Pancreas (tissue), 10 donors: Measurements from ENCODE around the gene ANKS1B. TPM values are rescaled to one million over a fixed set of nuclear protein-coding genes. Genes with fewer than 3 reads are reported as not detected.

Experiments used
- ATAC-seq, 4 donors: fragments of 200-7000 bp; cut with Tn5 transposase; one replicate each; pipeline versions ENCODE4 v1.8.0 to v1.9.1; 2020; ENCODE audit warnings: mild to moderate bottlenecking in 4 of 4, moderate library complexity in 4 of 4
- DNase-seq, 6 donors: peaks; one replicate each; pipeline ENCODE4 v3.0.0-alpha.2; 2020
- FAIRE-seq: peaks from 2 replicates; lab custom pipeline; 2012; peaks lifted over from hg19 to GRCh38; lab: Jason Lieb, UNC
- H3K27ac ChIP-seq, 4 donors: fragments of 200-600 bp; sonication (generic); 1 replicate in 3 of 4; 2 replicates in 1 of 4; pipeline versions ENCODE4 v1.5.0 to v1.8.0; 2020
- H3K27me3 ChIP-seq, 4 donors: fragments of 200-600 bp; one replicate each; pipeline ENCODE4 v1.8.0; 2021
- H3K36me3 ChIP-seq, 3 donors: fragments of 200-600 bp; sonication (generic) in 1 of 3; one replicate each; pipeline versions ENCODE4 v1.5.0 to v1.8.0; 2020 to 2021
- H3K4me1 ChIP-seq, 3 donors: fragments of 200-600 bp; one replicate each; pipeline ENCODE4 v1.8.0; 2021
- H3K4me3 ChIP-seq, 4 donors: fragments of 200-600 bp; sonication (generic) in 2 of 4; one replicate each; pipeline versions ENCODE4 v1.5.0 to v1.8.0; 2020 to 2021
- H3K9me3 ChIP-seq, 4 donors: fragments of 200-600 bp; one replicate each; pipeline ENCODE4 v1.8.0; 2021
- WGBS, 2 donors: extraction: QIAGEN DNeasy Blood & Tissue Kit; methylation state at CpG; one replicate each; pipeline ENCODE4 v1.1.7; 2013; 5-methylcytosine and 5-hydroxymethylcytosine counted together
- intact Hi-C, 3 donors: fragments of 100-400 bp; cut with DNase I; formaldehyde crosslinking; loops; one replicate each; pipeline versions ENCODE4 v1.11.1 to v1.14.2; 2022
- polyA plus RNA-seq, 2 donors: library from polyadenylated mRNA; stranded (reverse); fragments of 200-250 nt; gene quantifications; one replicate each; pipeline ENCODE4 v1.2.3, GENCODE V29; 2013
- total RNA-seq, 6 donors: library from RNA; stranded (reverse); fragmentation: NEBNext Ultra II Directional in 4 of 6; extraction: Animal tissue kit (Norgen Biotek cat#: 25700) in 4 of 6; gene quantifications; one replicate each; pipeline versions ENCODE4 v1.2.1 to v1.2.4, GENCODE V29; 2021 to 2023
- TF ChIP-seq, protein P1 (sequence below), 4 donors: fragments of 200-600 bp; sonication (generic) in 3 of 4; IDR thresholded peaks; one replicate each; pipeline versions ENCODE4 v1.5.0 to v1.8.0; 2021; ENCODE audit warnings: antibody characterized with exemption in 4 of 4
- donor health status: healthy with polysubstance abuse.
- donor health status: DM: no; HTN: no; CAD: no; lungs with moderate emphysema.
- donor health status: DM: no; HTN: no; CAD: no.
- donor health status: control.
- donor health status: control.
- donor health status: Bipolar disorder and iron deficiency.
- donor health status: DM: yes; HTN: yes; CAD: no.
- donor health status: DM: no; HTN: no; CAD: no.
- donor health status: DM: no; HTN: no; CAD: no.
- donor health status: DM: yes; HTN: yes; CAD: no.

The ANKS1B gene
- total and polyA plus RNA-seq, 8 donors, result 0.49 to 3.2 (median 1.9) TPM

DNA sequence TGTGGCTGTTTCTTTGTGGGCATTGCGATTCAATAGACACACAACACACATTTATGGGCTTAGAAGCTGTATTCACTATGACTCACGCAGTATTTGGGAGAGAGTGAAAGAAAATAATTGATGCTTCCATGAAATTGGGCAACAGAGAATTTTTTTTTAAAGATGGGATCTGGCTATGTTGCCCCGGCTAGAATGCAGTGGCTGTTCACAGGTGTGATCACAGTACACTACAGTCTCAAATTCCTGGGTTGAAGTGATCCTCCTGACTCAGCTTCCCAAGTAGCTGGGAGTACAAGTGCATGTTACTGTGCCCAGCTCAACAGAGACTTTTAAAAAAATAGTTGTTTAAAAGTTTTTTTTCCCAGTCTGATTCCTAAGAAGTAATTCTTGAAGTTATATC, 1193.3 kb downstream of the ANKS1B start:
- H3K4me1 ChIP-seq, result no peaks in the 10 kb centered on the region
- H3K27ac ChIP-seq, result no peak overlapping the region
- no peaks in the 10 kb centered on the region for H3K36me3 ChIP-seq
- no peaks in the 10 kb centered on the region for H3K27me3 ChIP-seq
- H3K9me3 ChIP-seq, result no peaks in the 10 kb centered on the region
- no peak for DNase-seq
- 93 to 99% methylated on average over 3 of the region's 3 CpGs for WGBS, 2 donors
- TF ChIP-seq, protein P1, sequence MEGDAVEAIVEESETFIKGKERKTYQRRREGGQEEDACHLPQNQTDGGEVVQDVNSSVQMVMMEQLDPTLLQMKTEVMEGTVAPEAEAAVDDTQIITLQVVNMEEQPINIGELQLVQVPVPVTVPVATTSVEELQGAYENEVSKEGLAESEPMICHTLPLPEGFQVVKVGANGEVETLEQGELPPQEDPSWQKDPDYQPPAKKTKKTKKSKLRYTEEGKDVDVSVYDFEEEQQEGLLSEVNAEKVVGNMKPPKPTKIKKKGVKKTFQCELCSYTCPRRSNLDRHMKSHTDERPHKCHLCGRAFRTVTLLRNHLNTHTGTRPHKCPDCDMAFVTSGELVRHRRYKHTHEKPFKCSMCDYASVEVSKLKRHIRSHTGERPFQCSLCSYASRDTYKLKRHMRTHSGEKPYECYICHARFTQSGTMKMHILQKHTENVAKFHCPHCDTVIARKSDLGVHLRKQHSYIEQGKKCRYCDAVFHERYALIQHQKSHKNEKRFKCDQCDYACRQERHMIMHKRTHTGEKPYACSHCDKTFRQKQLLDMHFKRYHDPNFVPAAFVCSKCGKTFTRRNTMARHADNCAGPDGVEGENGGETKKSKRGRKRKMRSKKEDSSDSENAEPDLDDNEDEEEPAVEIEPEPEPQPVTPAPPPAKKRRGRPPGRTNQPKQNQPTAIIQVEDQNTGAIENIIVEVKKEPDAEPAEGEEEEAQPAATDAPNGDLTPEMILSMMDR (IDR thresholded peaks at IDR 0.05), result no peak
- FAIRE-seq, result no peak
- ATAC-seq, result no peak
- intact Hi-C loops, result no loop called here
- H3K4me3 ChIP-seq, result no peak overlapping the region

DNA sequence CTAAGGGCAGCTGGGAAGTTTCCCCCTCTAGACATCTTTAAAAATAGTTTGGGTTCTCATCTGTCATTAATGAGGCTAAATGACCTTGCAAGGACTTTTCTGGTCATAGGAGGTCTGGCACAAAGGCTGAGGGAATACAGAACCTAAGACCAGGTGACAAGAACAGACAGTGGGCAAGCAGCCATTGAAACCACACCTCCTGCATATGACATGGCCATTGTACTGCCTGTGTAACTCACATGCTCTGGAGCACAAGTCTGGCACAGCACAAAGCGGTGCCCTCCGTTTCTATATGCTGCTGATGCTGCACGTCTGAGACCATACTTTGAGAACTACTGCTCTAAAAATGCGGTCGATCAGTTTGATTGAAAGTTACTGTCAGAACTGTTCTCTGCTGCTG, 1196.3 kb downstream of the ANKS1B start:
- ATAC-seq (peak; percentile 40 to 85 (median 62)), FAIRE-seq (no peak), DNase-seq (peak in 4 of 6 donors; percentile 17 to 42 (median 36))
- TF ChIP-seq, protein P1 (IDR thresholded peaks at IDR 0.05), result no peak
- Histone ChIP-seq H3K27ac (no peak overlapping the region), H3K9me3 (no peaks in the 10 kb centered on the region), H3K4me3 (no peak overlapping the region), H3K27me3 (no peaks in the 10 kb centered on the region), H3K36me3 (no peaks in the 10 kb centered on the region), H3K4me1 (no peaks in the 10 kb centered on the region)
- intact Hi-C loops, result no loop called here
- 54 to 63% methylated on average over 5 of the region's 5 CpGs for WGBS, 2 donors

DNA sequence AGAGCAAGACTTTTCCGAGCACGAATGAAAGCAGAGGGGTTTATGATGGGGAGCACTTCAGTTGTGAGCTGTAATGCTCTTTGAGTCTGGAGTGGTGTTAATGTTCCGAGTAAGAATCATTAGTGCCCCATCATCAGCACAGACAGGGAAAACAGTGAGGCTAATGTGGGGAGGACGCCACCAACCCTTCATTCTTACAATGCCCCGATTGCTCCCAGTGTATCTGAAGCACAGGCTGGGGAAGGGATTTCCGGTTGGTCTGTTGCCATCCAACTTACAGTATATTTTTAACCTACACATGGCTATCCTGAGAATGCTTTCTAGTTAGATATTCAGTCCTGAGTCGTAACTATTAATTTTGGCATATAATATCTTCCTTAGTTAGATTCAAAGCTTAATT, 1198.1 kb downstream of the ANKS1B start:
- no peak for DNase-seq
- Histone ChIP-seq H3K4me1 (no peaks in the 10 kb centered on the region), H3K9me3 (no peaks in the 10 kb centered on the region), H3K4me3 (no peak overlapping the region), H3K27ac (no peak overlapping the region), H3K27me3 (no peaks in the 10 kb centered on the region), H3K36me3 (no peaks in the 10 kb centered on the region)
- FAIRE-seq, result no peak
- intact Hi-C loops, result no loop called here
- 77 to 84% methylated on average over 7 of the region's 7 CpGs for WGBS, 2 donors
- ATAC-seq, result no peak
- TF ChIP-seq, protein P1 (IDR thresholded peaks at IDR 0.05), result no peak

- WGBS, 2 donors, result 80 to 89% methylated on average over 2 of the region's 2 CpGs
- FAIRE-seq, result no peak
- DNase-seq, result no peak
- TF ChIP-seq, protein P1 (IDR thresholded peaks at IDR 0.05), result no peak
- no peak overlapping the region for H3K4me3 ChIP-seq
- intact Hi-C loops, result no loop called here
- H3K4me1 ChIP-seq, result no peaks in the 10 kb centered on the region
- no peaks in the 10 kb centered on the region for H3K36me3 ChIP-seq
- no peaks in the 10 kb centered on the region for H3K27me3 ChIP-seq
- no peak overlapping the region for H3K27ac ChIP-seq
- no peaks in the 10 kb centered on the region for H3K9me3 ChIP-seq
- no peak for ATAC-seq
Observed at GRCh38 chr12:98783420-98783819, 1201.3 kb downstream of the ANKS1B start.

GRCh38 chr12:98780261-98780660, 1204.5 kb downstream of the ANKS1B start:
- TF ChIP-seq, protein P1 (IDR thresholded peaks at IDR 0.05), result no peak
- Histone ChIP-seq H3K9me3 (no peaks in the 10 kb centered on the region), H3K4me3 (no peak overlapping the region), H3K27me3 (no peaks in the 10 kb centered on the region), H3K36me3 (no peaks in the 10 kb centered on the region), H3K4me1 (no peaks in the 10 kb centered on the region), H3K27ac (no peak overlapping the region)
- WGBS, 2 donors, result 54 to 55% methylated on average over 4 of the region's 4 CpGs
- FAIRE-seq (no peak), ATAC-seq (no peak), DNase-seq (no peak)
- intact Hi-C loops, result no loop called here
